G401 (cell line): Measurements from ENCODE around the gene WDR74. TPM values are rescaled to one million over a fixed set of nuclear protein-coding genes. Genes with fewer than 3 reads are reported as not detected.

Experiments used
- DNase-seq: peaks from one replicate; pipeline ENCODE4 v3.0.0-alpha.2; 2015; ENCODE audit warnings: low spot score
- in situ Hi-C: cut with HindIII; loops from 2 replicates; pipeline ENCODE4 v1.10.0; 2016; ENCODE audit warnings: low sequenced_read_pairs, mixed read lengths
- total RNA-seq: library from RNA; depleted of rRNA; stranded (reverse); fragments of >200 nt; shearing (Covaris generic); gene quantifications from 2 replicates; pipeline ENCODE4 v1.2.3, GENCODE V29; 2014; rRNA removed

Gene WDR74
- total RNA-seq, 1 experiment from 2014 or later = 110 TPM

- peak; percentile 95 for DNase-seq
- in situ Hi-C loops = no loop called here
Observed at GRCh38 chr11:62805076-62805892, 34.1 kb downstream of the WDR74 start, which contains the start of gene NXF1. Gene NXF1, minus strand, starts transcription at chr11:62805440. Its CDS starts 84 bp downstream, at chr11:62805356.

- DNase-seq = no peak
- in situ Hi-C loops = no loop called here
Observed at GRCh38 chr11:62804310-62805075, 34.9 kb downstream of the WDR74 start.

GRCh38 chr11:62801071-62801470, 38.3 kb downstream of the WDR74 start:
- DNase-seq = no peak
- in situ Hi-C loops = no loop called here

GRCh38 chr11:62799486-62799885, 39.9 kb downstream of the WDR74 start:
- DNase-seq = no peak
- in situ Hi-C loops = no loop called here

GRCh38 chr11:62796281-62796680, 43.1 kb downstream of the WDR74 start:
- no peak for DNase-seq
- in situ Hi-C loops = no loop called here

GRCh38 chr11:62794201-62794775, 45.1 kb downstream of the WDR74 start:
- in situ Hi-C loops = no loop called here
- no peak for DNase-seq

GRCh38 chr11:62792202-62792575, 47.2 kb downstream of the WDR74 start:
- DNase-seq = no peak
- in situ Hi-C loops = no loop called here

- in situ Hi-C loops = no loop called here
- peak; percentile 82 for DNase-seq
Observed at GRCh38 chr11:62791501-62792201, 47.7 kb downstream of the WDR74 start, which contains the start of gene TMEM223. Gene TMEM223, minus strand, starts transcription at chr11:62792006. Its CDS starts 12 bp downstream, at chr11:62791994.

- in situ Hi-C loops = no loop called here
- no peak for DNase-seq
Observed at GRCh38 chr11:62789576-62789975, 49.8 kb downstream of the WDR74 start.

- no peak for DNase-seq
- in situ Hi-C loops = no loop called here
Observed at GRCh38 chr11:62788991-62789390, 50.4 kb downstream of the WDR74 start.

GRCh38 chr11:62787005-62787759, 52.2 kb downstream of the WDR74 start, which contains the start of gene TMEM179B:
Gene TMEM179B, plus strand, starts transcription at chr11:62787402. Its CDS starts 30 bp downstream, at chr11:62787432.
- in situ Hi-C loops = no loop called here
- peak; percentile 99 for DNase-seq

GRCh38 chr11:62786318-62787004, 52.9 kb downstream of the WDR74 start:
- in situ Hi-C loops = no loop called here
- DNase-seq = peak; percentile 79

Other genes with a start within 250 kb of the WDR74 start
- gene TUT1, start 248.1 kb downstream of the WDR74 start, total RNA-seq = 16.5 and 17.6 TPM in 2 replicates
- gene MTA2, start 237.7 kb downstream of the WDR74 start, total RNA-seq = 190 and 224 TPM in 2 replicates
- gene EML3, start 226.8 kb downstream of the WDR74 start, total RNA-seq = 33.2 and 55.7 TPM in 2 replicates
- gene ROM1, start 226.3 kb downstream of the WDR74 start, total RNA-seq = 14.2 and 14.9 TPM in 2 replicates
- gene B3GAT3, start 217.6 kb downstream of the WDR74 start, total RNA-seq = 58.5 and 67.4 TPM in 2 replicates
- 289 and 394 TPM in 2 replicates for gene GANAB, start 193.0 kb downstream of the WDR74 start, total RNA-seq
- gene INTS5, start 186.3 kb downstream of the WDR74 start, total RNA-seq = 30.0 and 33.5 TPM in 2 replicates
- gene C11orf98, start 174.4 kb downstream of the WDR74 start, total RNA-seq = 117 and 157 TPM in 2 replicates
- 12.7 and 13.5 TPM in 2 replicates for gene CSKMT, start 174.3 kb downstream of the WDR74 start, total RNA-seq
- gene UQCC3, start 167.9 kb downstream of the WDR74 start, total RNA-seq = 23.0 and 28.7 TPM in 2 replicates
- gene LBHD1, start 167.3 kb downstream of the WDR74 start, total RNA-seq = 1.8 and 3.7 TPM in 2 replicates
- 139 and 203 TPM in 2 replicates for gene UBXN1, start 160.5 kb downstream of the WDR74 start, total RNA-seq
- 0.07 and 0.12 TPM in 2 replicates for gene LRRN4CL, start 150.1 kb downstream of the WDR74 start, total RNA-seq
- 48.7 and 59.6 TPM in 2 replicates for gene BSCL2, start 132.2 kb downstream of the WDR74 start, total RNA-seq
- 0.14 TPM in 1 of 2 replicates, not detected in the other for gene GNG3, start 131.9 kb downstream of the WDR74 start, total RNA-seq
- 13.5 and 14.9 TPM in 2 replicates for gene HNRNPUL2, start 112.1 kb downstream of the WDR74 start, total RNA-seq
- 34.3 and 47.2 TPM in 2 replicates for gene TTC9C, start 111.1 kb downstream of the WDR74 start, total RNA-seq
- 10.6 and 14.1 TPM in 2 replicates for gene ZBTB3, start 85.4 kb downstream of the WDR74 start, total RNA-seq
- gene POLR2G, start 78.0 kb downstream of the WDR74 start, total RNA-seq = 96.3 and 110 TPM in 2 replicates
- 38.3 and 55.0 TPM in 2 replicates for gene TAF6L, start 68.2 kb downstream of the WDR74 start, total RNA-seq
- 33.6 and 103 TPM in 2 replicates for gene TMEM179B, start 52.2 kb downstream of the WDR74 start, total RNA-seq
- gene TMEM223, start 47.6 kb downstream of the WDR74 start, total RNA-seq = 52.9 and 55.5 TPM in 2 replicates
- 10.2 and 23.3 TPM in 2 replicates for gene NXF1, start 34.1 kb downstream of the WDR74 start, total RNA-seq
- gene STX5, start 7.5 kb downstream of the WDR74 start, total RNA-seq = 40.9 and 49.0 TPM in 2 replicates
- gene TEX54, start 6.7 kb downstream of the WDR74 start, total RNA-seq = not detected in 2 replicates
- 225 and 239 TPM in 2 replicates for gene SLC3A2, start 41.3 kb upstream of the WDR74 start, total RNA-seq
- gene CHRM1, start 81.8 kb upstream of the WDR74 start, total RNA-seq = not detected in 2 replicates
- gene SLC22A6, start 145.4 kb upstream of the WDR74 start, total RNA-seq = not detected in 2 replicates
- not detected in 2 replicates for gene SLC22A8, start 176.3 kb upstream of the WDR74 start, total RNA-seq